HepG2 (cell line): ENCODE results near the gene URGCP. TPM values are rescaled to one million over a fixed set of nuclear protein-coding genes. Genes with fewer than 3 reads are reported as not detected.

Experiments
- ARID2 ChIP-seq: sonication (generic); formaldehyde crosslinking; IDR thresholded peaks from 2 replicates; pipeline ENCODE4 v1.8.1; 2022; ENCODE audit warnings: mild to moderate bottlenecking, missing genetic modification reagents, borderline replicate concordance
- CEBPB ChIP-seq: IDR thresholded peaks from 2 replicates; pipeline ENCODE4 v1.6.1; 2011; ENCODE audit warnings: low read depth, low read length, improper control_type of control experiment, borderline replicate concordance
- KLF12 ChIP-seq: sonication (generic); formaldehyde crosslinking; IDR thresholded peaks from 2 replicates; pipeline ENCODE4 v1.4.0; 2020; ENCODE audit warnings: missing genetic modification reagents, borderline replicate concordance
- NFE2L1 ChIP-seq: sonication (generic); formaldehyde crosslinking; IDR thresholded peaks from 2 replicates; pipeline ENCODE4 v1.4.0; 2020; ENCODE audit warnings: missing genetic modification reagents, mild to moderate bottlenecking, borderline replicate concordance
- NR3C1 ChIP-seq: sonication (generic); formaldehyde crosslinking; IDR thresholded peaks from 2 replicates; pipeline ENCODE4 v1.4.0; 2020; ENCODE audit warnings: missing genetic modification reagents
- PRMT3 ChIP-seq: sonication (generic); formaldehyde crosslinking; IDR thresholded peaks from 2 replicates; pipeline ENCODE4 v1.8.1; 2022; ENCODE audit warnings: low read depth, mild to moderate bottlenecking, moderate library complexity, missing genetic modification reagents, borderline replicate concordance
- RBFOX2 ChIP-seq: fragments of 200-400 bp; formaldehyde crosslinking; IDR thresholded peaks from 2 replicates; pipeline ENCODE4 v1.6.1; 2017; ENCODE audit warnings: low read depth, mild to moderate bottlenecking, low read length
- ZNF7 ChIP-seq: IDR thresholded peaks from 2 replicates; pipeline ENCODE4 v1.6.1; 2016; ENCODE audit warnings: missing biosample characterization, missing genetic modification reagents
- ZNF781 ChIP-seq: sonication (generic); formaldehyde crosslinking; IDR thresholded peaks from 2 replicates; pipeline ENCODE4 v1.5.1; 2020; ENCODE audit warnings: borderline replicate concordance, mild to moderate bottlenecking, missing genetic modification reagents; ENCODE audit errors: not compliant biosample characterization
- ZSCAN31 ChIP-seq: sonication (generic); formaldehyde crosslinking; IDR thresholded peaks from 2 replicates; pipeline ENCODE4 v1.5.0; 2020; ENCODE audit warnings: low read depth, mild to moderate bottlenecking, missing genetic modification reagents
- polyA plus RNA-seq, 8 experiments: library from polyadenylated mRNA; depleted of rRNA in 3 of 8; stranded (reverse) in 7 of 8; unstranded in 1 of 8; fragments of >200 nt; fragmentation: Illumina TruSeq in 4 of 8; extraction: Trizol in 4 of 8; gene quantifications; 2 replicates each; pipeline versions ENCODE4 v1.2.1 to v1.2.3, GENCODE V29; 2011 to 2016; ENCODE audit warnings: low read depth in 4 of 8, missing spikeins in 1 of 8, mixed read lengths in 1 of 8; ENCODE audit not compliant: insufficient read depth in 1 of 8
- total RNA-seq, 5 experiments: library from RNA; depleted of rRNA; stranded (reverse); fragments of >200 nt; fragmentation: Illumina TruSeq; extraction: Trizol; gene quantifications; 2 replicates each; pipeline ENCODE4 v1.2.3, GENCODE V29; 2016; ENCODE audit warnings: low read depth in 1 of 5
- TF ChIP-seq, protein P1 (sequence below): sonication (generic); formaldehyde crosslinking; IDR thresholded peaks from 2 replicates; pipeline ENCODE4 v1.4.0; 2020; ENCODE audit warnings: missing genetic modification reagents, borderline replicate concordance
- TF ChIP-seq, protein P2 (sequence below): conservative IDR thresholded peaks from 2 replicates; pipeline ENCODE4 v1.6.1; 2018; ENCODE audit warnings: missing genetic modification reagents
- TF ChIP-seq, protein P3 (sequence below): sonication (generic); formaldehyde crosslinking; IDR thresholded peaks from 2 replicates; pipeline ENCODE4 v1.5.0; 2020; ENCODE audit warnings: mild to moderate bottlenecking, missing genetic modification reagents, borderline replicate concordance
- TF ChIP-seq, protein P4 (sequence below): IDR thresholded peaks from 2 replicates; pipeline ENCODE4 v1.6.1; 2012; ENCODE audit warnings: inconsistent platforms
- TF ChIP-seq, protein P5 (sequence below): sonication (generic); formaldehyde crosslinking; IDR thresholded peaks from 2 replicates; pipeline ENCODE4 v1.9.0; 2021; ENCODE audit warnings: missing genetic modification reagents, mild to moderate bottlenecking, borderline replicate concordance

URGCP gene
- total and polyA plus RNA-seq, 2 of the 13 experiments (the other 11 are each of a cell fraction or from before 2014, with no cell fraction given), result 22.3 to 25.8 TPM

DNA sequence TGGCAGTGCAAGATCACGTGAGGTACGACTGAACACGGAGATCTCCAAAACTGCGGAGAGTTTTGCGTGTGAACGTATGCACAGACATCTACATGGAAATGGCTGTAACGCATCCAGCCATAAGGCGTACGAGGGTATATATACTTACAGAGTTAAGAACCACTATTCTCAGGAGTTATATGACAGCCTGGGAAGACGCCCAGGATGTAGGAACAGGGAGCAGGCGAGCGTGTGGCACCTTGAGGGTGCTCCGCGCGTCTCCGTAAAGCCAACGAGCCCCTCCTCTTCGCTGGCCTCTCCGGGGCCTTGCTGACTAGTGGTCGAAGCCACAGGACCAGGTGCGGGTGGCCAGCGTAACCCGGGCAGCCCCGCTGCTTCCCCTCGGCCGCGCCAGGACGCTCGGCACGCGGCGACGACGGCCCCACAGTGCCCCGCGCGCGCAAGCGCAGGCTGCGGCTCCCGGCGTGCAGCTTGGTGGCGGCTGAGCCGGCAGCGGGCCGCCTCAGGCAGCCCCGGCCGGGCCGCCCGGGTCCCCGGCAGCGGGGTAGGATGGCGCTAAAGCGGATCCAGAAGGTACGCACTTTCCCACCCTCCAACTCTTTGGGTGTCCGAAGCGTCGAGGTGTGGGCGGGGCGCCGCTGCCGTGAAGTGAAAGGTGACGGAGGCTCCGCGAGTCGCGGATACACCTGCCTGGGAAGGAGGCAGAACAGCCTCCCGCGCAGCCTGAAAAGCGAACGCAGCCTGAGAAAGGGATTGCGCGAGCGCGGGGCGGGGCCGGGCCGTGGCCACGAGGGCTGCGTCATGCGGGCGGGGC is 19.8 kb upstream of the URGCP start, which contains the start of gene UBE2D4 (continued):
- TF ChIP-seq, protein P1, sequence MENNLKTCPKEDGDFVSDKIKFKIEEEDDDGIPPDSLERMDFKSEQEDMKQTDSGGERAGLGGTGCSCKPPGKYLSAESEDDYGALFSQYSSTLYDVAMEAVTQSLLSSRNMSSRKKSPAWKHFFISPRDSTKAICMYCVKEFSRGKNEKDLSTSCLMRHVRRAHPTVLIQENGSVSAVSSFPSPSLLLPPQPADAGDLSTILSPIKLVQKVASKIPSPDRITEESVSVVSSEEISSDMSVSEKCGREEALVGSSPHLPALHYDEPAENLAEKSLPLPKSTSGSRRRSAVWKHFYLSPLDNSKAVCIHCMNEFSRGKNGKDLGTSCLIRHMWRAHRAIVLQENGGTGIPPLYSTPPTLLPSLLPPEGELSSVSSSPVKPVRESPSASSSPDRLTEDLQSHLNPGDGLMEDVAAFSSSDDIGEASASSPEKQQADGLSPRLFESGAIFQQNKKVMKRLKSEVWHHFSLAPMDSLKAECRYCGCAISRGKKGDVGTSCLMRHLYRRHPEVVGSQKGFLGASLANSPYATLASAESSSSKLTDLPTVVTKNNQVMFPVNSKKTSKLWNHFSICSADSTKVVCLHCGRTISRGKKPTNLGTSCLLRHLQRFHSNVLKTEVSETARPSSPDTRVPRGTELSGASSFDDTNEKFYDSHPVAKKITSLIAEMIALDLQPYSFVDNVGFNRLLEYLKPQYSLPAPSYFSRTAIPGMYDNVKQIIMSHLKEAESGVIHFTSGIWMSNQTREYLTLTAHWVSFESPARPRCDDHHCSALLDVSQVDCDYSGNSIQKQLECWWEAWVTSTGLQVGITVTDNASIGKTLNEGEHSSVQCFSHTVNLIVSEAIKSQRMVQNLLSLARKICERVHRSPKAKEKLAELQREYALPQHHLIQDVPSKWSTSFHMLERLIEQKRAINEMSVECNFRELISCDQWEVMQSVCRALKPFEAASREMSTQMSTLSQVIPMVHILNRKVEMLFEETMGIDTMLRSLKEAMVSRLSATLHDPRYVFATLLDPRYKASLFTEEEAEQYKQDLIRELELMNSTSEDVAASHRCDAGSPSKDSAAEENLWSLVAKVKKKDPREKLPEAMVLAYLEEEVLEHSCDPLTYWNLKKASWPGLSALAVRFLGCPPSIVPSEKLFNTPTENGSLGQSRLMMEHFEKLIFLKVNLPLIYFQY (CRISPR knock-in tag), result peak; percentile 88
- TF ChIP-seq, protein P2, sequence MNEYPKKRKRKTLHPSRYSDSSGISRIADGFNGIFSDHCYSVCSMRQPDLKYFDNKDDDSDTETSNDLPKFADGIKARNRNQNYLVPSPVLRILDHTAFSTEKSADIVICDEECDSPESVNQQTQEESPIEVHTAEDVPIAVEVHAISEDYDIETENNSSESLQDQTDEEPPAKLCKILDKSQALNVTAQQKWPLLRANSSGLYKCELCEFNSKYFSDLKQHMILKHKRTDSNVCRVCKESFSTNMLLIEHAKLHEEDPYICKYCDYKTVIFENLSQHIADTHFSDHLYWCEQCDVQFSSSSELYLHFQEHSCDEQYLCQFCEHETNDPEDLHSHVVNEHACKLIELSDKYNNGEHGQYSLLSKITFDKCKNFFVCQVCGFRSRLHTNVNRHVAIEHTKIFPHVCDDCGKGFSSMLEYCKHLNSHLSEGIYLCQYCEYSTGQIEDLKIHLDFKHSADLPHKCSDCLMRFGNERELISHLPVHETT (CRISPR knock-in tag), result peak; percentile 50; the same call in 1 of the 2 replicates
- TF ChIP-seq ARID2 (CRISPR knock-in tag) (peak; percentile 87; the same call in 1 of the 2 replicates), KLF12 (peak; percentile 93), ZNF781 (CRISPR knock-in tag) (peak; percentile 59), ZNF7 (CRISPR knock-in tag) (no peak), NR3C1 (CRISPR knock-in tag) (no peak), PRMT3 (CRISPR knock-in tag) (peak; percentile 71; the same call in 1 of the 2 replicates), NFE2L1 (CRISPR knock-in tag) (no peak), CEBPB (peak; percentile 56; the same call in 1 of the 2 replicates), RBFOX2 (peak; percentile 94), ZSCAN31 (peak; percentile 87)
- TF ChIP-seq, protein P3, sequence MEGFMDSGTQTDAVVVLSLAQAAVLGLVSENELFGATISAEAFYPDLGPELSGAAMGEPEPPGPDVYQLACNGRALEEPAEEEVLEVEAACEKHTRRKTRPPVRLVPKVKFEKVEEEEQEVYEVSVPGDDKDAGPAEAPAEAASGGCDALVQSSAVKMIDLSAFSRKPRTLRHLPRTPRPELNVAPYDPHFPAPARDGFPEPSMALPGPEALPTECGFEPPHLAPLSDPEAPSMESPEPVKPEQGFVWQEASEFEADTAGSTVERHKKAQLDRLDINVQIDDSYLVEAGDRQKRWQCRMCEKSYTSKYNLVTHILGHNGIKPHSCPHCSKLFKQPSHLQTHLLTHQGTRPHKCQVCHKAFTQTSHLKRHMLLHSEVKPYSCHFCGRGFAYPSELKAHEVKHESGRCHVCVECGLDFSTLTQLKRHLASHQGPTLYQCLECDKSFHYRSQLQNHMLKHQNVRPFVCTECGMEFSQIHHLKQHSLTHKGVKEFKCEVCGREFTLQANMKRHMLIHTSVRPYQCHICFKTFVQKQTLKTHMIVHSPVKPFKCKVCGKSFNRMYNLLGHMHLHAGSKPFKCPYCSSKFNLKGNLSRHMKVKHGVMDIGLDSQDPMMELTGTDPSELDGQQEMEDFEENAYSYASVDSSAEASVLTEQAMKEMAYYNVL (CRISPR knock-in tag), result peak; percentile 54; the same call in 1 of the 2 replicates
- TF ChIP-seq, protein P4, sequence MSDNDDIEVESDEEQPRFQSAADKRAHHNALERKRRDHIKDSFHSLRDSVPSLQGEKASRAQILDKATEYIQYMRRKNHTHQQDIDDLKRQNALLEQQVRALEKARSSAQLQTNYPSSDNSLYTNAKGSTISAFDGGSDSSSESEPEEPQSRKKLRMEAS, result peak; percentile 98
- TF ChIP-seq, protein P5, sequence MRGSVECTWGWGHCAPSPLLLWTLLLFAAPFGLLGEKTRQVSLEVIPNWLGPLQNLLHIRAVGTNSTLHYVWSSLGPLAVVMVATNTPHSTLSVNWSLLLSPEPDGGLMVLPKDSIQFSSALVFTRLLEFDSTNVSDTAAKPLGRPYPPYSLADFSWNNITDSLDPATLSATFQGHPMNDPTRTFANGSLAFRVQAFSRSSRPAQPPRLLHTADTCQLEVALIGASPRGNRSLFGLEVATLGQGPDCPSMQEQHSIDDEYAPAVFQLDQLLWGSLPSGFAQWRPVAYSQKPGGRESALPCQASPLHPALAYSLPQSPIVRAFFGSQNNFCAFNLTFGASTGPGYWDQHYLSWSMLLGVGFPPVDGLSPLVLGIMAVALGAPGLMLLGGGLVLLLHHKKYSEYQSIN (CRISPR knock-in tag), result no peak; the same call in 1 of the 2 replicates
